ENCODE data around the gene NSD2. TPM values are rescaled to one million over a fixed set of nuclear protein-coding genes. Genes with fewer than 3 reads are reported as not detected.

Gene NSD2
- total RNA-seq, 2 experiments from 2014 or later, result 235 to 248 TPM

DNA sequence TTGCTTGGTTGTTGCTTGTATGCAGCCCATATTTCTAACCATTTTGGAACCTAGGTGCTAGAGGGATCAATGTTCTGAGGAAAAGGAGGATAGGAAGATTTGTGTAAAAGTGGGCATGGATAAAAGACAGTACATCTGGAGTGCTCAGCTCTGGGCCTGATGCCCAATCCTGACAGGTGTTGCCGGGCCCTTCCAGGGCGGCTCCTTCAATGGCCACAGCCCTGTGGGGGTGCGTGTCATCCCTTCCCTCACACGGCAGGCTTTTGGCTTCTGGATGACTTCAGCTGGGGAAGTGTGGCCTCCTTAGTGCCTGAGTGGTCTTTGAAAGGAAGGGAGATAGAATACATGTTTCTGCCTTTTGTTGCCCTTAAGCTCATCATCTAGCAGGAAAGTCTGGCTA is 90.4 kb downstream of the NSD2 start:
- Mint-ChIP-seq H3K36me3 (ENCODE audit: low read depth) (peaks cover 90% of the 10 kb centered on the region), H3K4me1 (peaks cover 2% of the 10 kb centered on the region), H3K27ac (no peak overlapping the region), H3K27me3 (no peaks in the 10 kb centered on the region), H3K9me3 (no peaks in the 10 kb centered on the region), H3K4me3 (no peak overlapping the region)
- no peak for DNase-seq
- ChIA-PET POLR2A (no interaction called here), CTCF (no interaction called here)

DNA sequence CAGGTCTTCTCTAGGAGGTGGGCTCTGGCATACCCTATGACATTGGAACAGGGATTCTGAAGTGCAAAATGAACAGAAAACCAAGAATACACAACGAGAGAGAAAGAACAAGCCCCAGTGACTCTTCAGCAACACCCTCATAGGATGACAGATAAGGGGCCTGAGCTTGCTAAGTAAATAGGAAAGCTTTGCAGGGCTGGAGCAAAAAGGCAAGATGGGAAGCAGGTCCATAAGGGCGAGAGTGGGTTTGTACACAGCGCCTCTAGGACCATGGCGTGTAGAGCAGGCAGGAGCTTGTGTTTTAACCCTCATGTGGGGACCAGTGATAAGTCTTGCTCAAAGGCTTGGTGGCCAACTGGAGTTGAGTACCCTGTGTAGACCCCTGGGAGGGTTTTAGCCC is 91.8 kb downstream of the NSD2 start:
- no peak overlapping the region for H3K4me3 Mint-ChIP-seq
- peaks cover 2% of the 10 kb centered on the region for H3K4me1 Mint-ChIP-seq
- POLR2A ChIA-PET, result no interaction called here
- H3K27ac Mint-ChIP-seq, result no peak overlapping the region
- H3K9me3 Mint-ChIP-seq, result no peaks in the 10 kb centered on the region
- peaks cover 91% of the 10 kb centered on the region for H3K36me3 Mint-ChIP-seq (ENCODE audit: low read depth)
- CTCF ChIA-PET, result no interaction called here
- no peak for DNase-seq
- H3K27me3 Mint-ChIP-seq, result no peaks in the 10 kb centered on the region

DNA sequence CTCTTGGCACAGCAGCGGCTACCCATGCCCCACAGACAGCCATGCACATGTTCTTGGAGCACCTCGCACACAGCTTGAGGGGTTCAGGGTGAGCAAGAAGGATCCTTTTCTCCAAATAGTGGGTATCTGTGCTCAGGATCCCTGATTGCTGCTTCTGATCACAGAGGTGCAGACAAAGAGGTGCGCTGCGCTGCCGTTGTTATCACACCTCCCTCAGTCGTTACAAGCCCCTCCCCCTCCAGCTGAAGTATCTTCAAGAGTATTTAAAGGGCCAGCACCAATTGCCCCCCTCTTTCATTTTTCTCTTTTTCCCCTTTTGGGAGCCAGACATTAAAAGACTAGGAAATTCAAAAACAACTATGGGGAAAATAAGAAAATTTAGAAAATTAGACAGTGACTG is 93.2 kb downstream of the NSD2 start:
- CTCF ChIA-PET, result no interaction called here
- no peaks in the 10 kb centered on the region for H3K27me3 Mint-ChIP-seq
- H3K27ac Mint-ChIP-seq, result no peak overlapping the region
- H3K4me3 Mint-ChIP-seq, result no peak overlapping the region
- H3K4me1 Mint-ChIP-seq, result peaks cover 2% of the 10 kb centered on the region
- POLR2A ChIA-PET, result no interaction called here
- H3K36me3 Mint-ChIP-seq (ENCODE audit: low read depth), result peaks cover 91% of the 10 kb centered on the region
- DNase-seq, result no peak
- no peaks in the 10 kb centered on the region for H3K9me3 Mint-ChIP-seq

- no peak overlapping the region for H3K27ac Mint-ChIP-seq
- peaks cover 2% of the 10 kb centered on the region for H3K4me1 Mint-ChIP-seq
- H3K9me3 Mint-ChIP-seq, result no peaks in the 10 kb centered on the region
- POLR2A ChIA-PET, result no interaction called here
- DNase-seq, result no peak
- no peak overlapping the region for H3K4me3 Mint-ChIP-seq
- peaks cover 91% of the 10 kb centered on the region for H3K36me3 Mint-ChIP-seq (ENCODE audit: low read depth)
- no peaks in the 10 kb centered on the region for H3K27me3 Mint-ChIP-seq
- CTCF ChIA-PET, result no interaction called here
Observed at GRCh38 chr4:1964971-1965370, 93.8 kb downstream of the NSD2 start.

DNA sequence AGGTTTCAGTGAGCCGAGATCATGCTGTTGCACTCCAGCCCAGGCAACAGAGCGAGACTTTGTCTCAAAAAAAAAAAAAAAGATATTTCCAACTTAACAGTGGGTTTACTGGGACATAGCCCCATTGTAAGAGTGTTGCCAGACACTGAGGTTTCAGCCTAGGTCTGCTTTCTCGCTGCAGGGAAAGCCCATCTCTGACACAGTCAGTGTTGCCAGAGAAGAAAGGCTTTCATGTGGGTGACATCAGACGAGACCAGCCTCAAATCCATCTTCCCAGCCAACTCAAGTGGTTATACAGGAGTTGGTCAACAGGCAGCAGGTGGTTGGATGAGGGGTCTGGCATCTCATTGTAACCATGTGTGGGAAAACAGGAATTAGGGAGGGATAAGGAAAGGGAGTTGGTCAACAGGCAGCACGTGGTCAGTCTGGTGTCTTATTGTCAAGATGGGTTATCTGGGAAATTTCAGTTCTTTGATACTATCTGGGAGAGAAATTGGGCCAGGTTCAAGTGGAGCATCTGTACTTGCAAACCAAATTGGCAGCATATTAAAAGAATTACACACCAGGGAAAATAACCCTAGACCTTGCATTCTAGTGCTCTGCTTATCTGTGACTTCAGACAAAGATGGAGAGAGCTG is 96.4 kb downstream of the NSD2 start:
- Mint-ChIP-seq H3K27me3 (no peaks in the 10 kb centered on the region), H3K9me3 (no peaks in the 10 kb centered on the region), H3K4me1 (peaks cover 2% of the 10 kb centered on the region), H3K36me3 (ENCODE audit: low read depth) (peaks cover 90% of the 10 kb centered on the region), H3K27ac (peak overlapping the region; percentile 7), H3K4me3 (no peak overlapping the region)
- DNase-seq, result no peak
- CTCF ChIA-PET, result no interaction called here
- POLR2A ChIA-PET, result no interaction called here

- Mint-ChIP-seq H3K4me3 (no peak overlapping the region), H3K27me3 (no peaks in the 10 kb centered on the region), H3K4me1 (peaks cover 2% of the 10 kb centered on the region), H3K36me3 (ENCODE audit: low read depth) (peaks cover 88% of the 10 kb centered on the region), H3K9me3 (no peaks in the 10 kb centered on the region), H3K27ac (no peak overlapping the region)
- DNase-seq, result no peak
- ChIA-PET CTCF (no interaction called here), POLR2A (no interaction called here)
Observed at GRCh38 chr4:1968686-1969295, 97.6 kb downstream of the NSD2 start.

DNA sequence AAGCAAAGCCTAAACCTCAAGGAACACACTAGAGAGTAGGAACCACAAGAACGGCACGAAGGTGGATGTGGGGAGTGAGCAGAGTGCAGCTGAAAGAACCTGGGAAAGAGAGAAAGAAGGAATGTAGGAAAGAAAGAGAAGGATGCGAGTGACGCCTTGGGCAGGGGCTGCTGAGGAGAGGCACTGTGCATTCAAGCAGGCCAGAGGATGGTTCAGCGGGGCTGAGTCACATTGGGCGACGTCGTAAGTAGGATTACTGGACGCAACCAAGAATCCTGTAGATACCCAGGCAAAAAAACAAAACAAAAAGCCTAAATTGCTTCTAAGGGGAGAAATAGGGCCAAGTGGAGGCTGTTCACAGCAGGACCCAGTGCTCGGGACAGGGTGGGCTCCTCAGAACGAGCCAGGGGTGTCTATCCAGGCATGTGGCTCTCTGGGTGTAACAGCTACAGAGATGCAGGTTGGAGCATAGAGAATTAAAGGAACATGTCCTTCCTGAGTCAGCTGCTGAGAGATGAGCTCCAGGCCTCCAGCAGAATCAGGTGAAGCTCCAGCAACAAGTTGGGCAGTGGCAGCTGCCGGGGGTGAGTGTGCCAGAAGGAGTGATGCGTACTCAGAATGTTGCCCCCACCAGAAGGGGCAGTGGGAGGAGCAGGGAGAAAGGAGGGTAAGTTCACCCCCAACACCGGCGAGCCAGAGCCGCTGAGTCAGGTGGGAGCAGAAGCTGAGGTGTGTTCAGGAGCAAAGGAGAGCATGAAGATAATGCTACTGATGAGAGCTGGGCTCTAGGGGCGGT is 98.9 kb downstream of the NSD2 start:
- Mint-ChIP-seq H3K4me3 (no peak overlapping the region), H3K36me3 (ENCODE audit: low read depth) (peaks cover 88% of the 10 kb centered on the region), H3K27ac (no peak overlapping the region), H3K4me1 (no peaks in the 10 kb centered on the region), H3K9me3 (no peaks in the 10 kb centered on the region), H3K27me3 (no peaks in the 10 kb centered on the region)
- ChIA-PET POLR2A (no interaction called here), CTCF (interaction anchor here (1.3 kb wide), 1 partner anchor 12 kb away, joined by 3 read pairs; no protein-coding TSS in a partner anchor)
- DNase-seq, result no peak

DNA sequence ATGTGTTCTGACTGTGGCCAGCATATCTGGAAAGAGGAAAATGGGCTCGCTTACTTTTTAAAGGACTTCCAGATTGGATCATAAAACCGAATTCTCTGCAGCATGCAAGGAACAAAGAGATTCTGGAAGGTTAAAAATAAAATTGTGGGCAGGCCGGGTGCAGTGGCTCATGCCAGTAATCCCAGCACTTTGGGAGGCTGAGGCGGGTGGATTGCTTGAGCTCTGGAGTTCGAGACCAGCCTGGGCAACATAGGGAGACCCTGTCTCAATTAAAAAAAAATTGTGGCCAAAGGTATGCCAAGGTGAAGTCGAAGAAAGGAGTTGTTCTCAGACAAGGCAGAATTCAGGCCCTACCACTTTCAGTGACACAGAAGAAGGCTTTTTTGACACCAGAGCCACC is 99.7 kb downstream of the NSD2 start:
- POLR2A ChIA-PET, result no interaction called here
- no peak overlapping the region for H3K27ac Mint-ChIP-seq
- H3K36me3 Mint-ChIP-seq (ENCODE audit: low read depth), result peaks cover 87% of the 10 kb centered on the region
- CTCF ChIA-PET, result interaction anchor here (0.6 kb wide), 1 partner anchor 203 kb away, joined by 3 read pairs; no protein-coding TSS in a partner anchor
- no peak overlapping the region for H3K4me3 Mint-ChIP-seq
- DNase-seq, result no peak
- no peaks in the 10 kb centered on the region for H3K27me3 Mint-ChIP-seq
- no peaks in the 10 kb centered on the region for H3K4me1 Mint-ChIP-seq
- H3K9me3 Mint-ChIP-seq, result no peaks in the 10 kb centered on the region

GRCh38 chr4:1971456-1972200 is 100.4 kb downstream of the NSD2 start:
- ChIA-PET POLR2A (no interaction called here), CTCF (no interaction called here)
- peak overlapping the region; percentile 45 for H3K27ac Mint-ChIP-seq
- no peak overlapping the region for H3K4me3 Mint-ChIP-seq
- no peaks in the 10 kb centered on the region for H3K27me3 Mint-ChIP-seq
- DNase-seq, result no peak
- H3K9me3 Mint-ChIP-seq, result no peaks in the 10 kb centered on the region
- peaks cover 89% of the 10 kb centered on the region for H3K36me3 Mint-ChIP-seq (ENCODE audit: low read depth)
- H3K4me1 Mint-ChIP-seq, result no peaks in the 10 kb centered on the region

GRCh38 chr4:1972414-1972813 is 101.2 kb downstream of the NSD2 start:
- Mint-ChIP-seq H3K4me1 (no peaks in the 10 kb centered on the region), H3K9me3 (no peaks in the 10 kb centered on the region), H3K4me3 (no peak overlapping the region), H3K27me3 (no peaks in the 10 kb centered on the region), H3K27ac (no peak overlapping the region), H3K36me3 (ENCODE audit: low read depth) (peaks cover 89% of the 10 kb centered on the region)
- ChIA-PET POLR2A (no interaction called here), CTCF (no interaction called here)
- DNase-seq, result no peak

DNA sequence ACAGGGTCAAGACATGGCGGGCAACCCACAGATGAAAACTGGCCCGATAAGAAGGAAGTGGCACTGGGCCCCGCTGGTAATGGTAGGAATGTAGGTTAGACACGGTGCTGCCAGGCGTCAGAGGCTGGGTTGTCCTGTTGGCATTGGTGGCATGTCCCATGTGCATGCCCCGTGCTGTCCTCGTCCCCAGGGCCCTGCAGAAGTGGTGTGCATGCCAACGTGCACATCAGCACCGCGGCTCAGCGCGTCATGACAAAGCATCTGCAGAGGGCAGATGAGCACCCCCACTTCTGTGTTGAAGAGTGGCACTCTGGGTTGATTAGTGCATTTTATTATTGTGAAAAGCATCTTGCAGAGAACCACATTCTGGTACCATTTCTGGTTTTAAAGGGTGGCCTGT is 102.0 kb downstream of the NSD2 start:
- no peak for DNase-seq
- H3K27ac Mint-ChIP-seq, result no peak overlapping the region
- CTCF ChIA-PET, result no interaction called here
- no peaks in the 10 kb centered on the region for H3K27me3 Mint-ChIP-seq
- no peaks in the 10 kb centered on the region for H3K4me1 Mint-ChIP-seq
- POLR2A ChIA-PET, result no interaction called here
- H3K9me3 Mint-ChIP-seq, result no peaks in the 10 kb centered on the region
- H3K4me3 Mint-ChIP-seq, result no peak overlapping the region
- peaks cover 87% of the 10 kb centered on the region for H3K36me3 Mint-ChIP-seq (ENCODE audit: low read depth)

GRCh38 chr4:1973661-1974060 is 102.5 kb downstream of the NSD2 start:
- Mint-ChIP-seq H3K36me3 (ENCODE audit: low read depth) (peaks cover 87% of the 10 kb centered on the region), H3K9me3 (no peaks in the 10 kb centered on the region), H3K4me1 (no peaks in the 10 kb centered on the region), H3K4me3 (no peak overlapping the region), H3K27me3 (no peaks in the 10 kb centered on the region), H3K27ac (no peak overlapping the region)
- POLR2A ChIA-PET, result no interaction called here
- no peak for DNase-seq
- CTCF ChIA-PET, result no interaction called here

- Mint-ChIP-seq H3K4me3 (no peak overlapping the region), H3K36me3 (ENCODE audit: low read depth) (peaks cover 85% of the 10 kb centered on the region), H3K9me3 (no peaks in the 10 kb centered on the region), H3K4me1 (no peaks in the 10 kb centered on the region), H3K27me3 (no peaks in the 10 kb centered on the region), H3K27ac (no peak overlapping the region)
- CTCF ChIA-PET, result no interaction called here
- POLR2A ChIA-PET, result no interaction called here
- no peak for DNase-seq
Observed at GRCh38 chr4:1974840-1975239, 103.6 kb downstream of the NSD2 start.
